Regular cardiac myocyte (primary cell): ENCODE results near the gene TTC27. TPM values are rescaled to one million over a fixed set of nuclear protein-coding genes. Genes with fewer than 3 reads are reported as not detected.

ENCODE experiments used
- total RNA-seq: library from RNA; depleted of rRNA; stranded (reverse); fragments of >200 nt; gene quantifications from 2 replicates; pipeline ENCODE4 v1.2.3, GENCODE V29; 2014

The TTC27 gene
- 29.9 and 39.7 TPM in 2 replicates for total RNA-seq

DNA sequence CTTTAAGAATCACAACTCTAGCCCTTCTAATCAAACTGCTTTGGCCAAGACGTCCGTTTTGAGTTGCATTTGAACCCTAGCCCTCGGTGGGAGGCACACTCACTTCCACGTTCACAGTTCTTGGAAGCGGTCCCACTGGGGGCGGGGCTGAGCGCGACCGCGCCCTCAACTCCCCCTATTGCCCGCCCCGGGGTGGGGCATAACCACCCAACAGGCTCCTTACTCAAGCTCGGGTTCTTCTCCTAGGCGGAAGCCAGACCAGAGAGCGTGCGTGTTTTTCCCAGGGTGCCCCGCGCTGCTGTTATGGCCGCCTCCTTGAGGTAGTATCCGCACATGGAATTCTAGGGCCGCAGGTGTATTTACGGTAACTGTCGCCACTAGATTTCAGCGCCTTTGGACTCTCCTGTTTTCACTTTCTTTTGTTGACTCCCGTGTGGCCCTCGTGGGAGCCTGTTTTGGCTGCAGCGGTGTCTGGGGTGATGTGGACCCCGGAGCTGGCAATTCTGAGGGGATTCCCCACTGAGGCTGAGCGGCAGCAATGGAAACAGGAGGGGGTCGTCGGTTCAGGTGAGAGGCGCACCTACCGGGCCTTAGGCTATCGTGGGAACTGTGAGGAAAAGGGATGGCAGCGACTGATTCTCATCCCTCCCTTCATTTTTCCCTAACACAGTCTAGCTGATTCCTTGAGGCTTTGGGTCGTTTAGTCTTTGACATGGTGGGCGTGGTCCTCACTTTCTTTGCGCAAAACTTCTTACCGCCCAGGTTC is at the start of gene TTC27:
TSS of gene TTC27 (plus strand) at position 237 of the 766 bp plus-strand sequence. CDS start at position 480, 243 bp downstream.

